ENCODE measurements around the gene PSMA3.

The PSMA3 gene

DNA sequence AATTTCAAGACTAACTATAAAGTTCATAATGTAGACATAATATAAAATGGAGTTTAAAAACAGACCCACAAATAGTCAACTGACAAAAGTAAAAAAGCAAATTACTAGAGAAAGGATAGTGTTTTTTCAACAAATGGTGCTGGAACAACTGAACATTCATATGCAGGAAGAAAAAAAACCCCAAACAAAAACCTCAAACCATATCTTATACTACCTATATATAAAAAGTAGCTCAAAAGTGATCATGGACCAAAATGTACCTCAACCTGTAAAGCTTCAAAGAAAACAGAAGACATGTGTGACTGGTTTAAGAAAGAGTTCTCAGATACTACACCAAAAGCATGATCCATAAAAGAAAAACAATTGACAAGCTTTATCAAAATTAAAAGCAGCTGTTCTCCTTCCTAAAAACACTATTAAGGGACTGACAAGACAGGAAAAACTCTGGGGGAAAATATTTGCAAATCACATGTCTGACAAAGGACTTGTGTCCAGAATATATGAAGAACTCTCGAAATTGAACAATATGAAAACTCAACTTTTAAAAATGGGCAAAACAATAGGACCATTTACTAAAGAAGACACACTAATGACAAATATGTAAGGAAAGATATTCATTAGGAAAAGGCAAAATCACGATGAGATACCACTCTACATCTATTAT lies 31.0 kb downstream of the PSMA3 start:
- Histone ChIP-seq H3K79me2 (ENCODE audit: insufficient read depth, low read depth) (peaks cover 8% of the 10 kb centered on the region; the same call in 1 of the 2 replicates), H3K36me3 (ENCODE audit: insufficient read depth) (no peaks in the 10 kb centered on the region), H4K20me1 (ENCODE audit: insufficient read depth) (0 out of 2 replicates have a peak, but pooled peaks cover 8% of the 10 kb centered on the region), H2AFZ (ENCODE audit: low read depth) (no peak overlapping the region), H3K4me3 (IDR thresholded peaks at IDR 0.05; ENCODE audit: insufficient read depth, low read depth, low read length) (no peak overlapping the region), H3K4me1 (ENCODE audit: low read depth, poor library complexity, severe bottlenecking) (peaks cover 8% of the 10 kb centered on the region), H3K27me3 (ENCODE audit: insufficient read depth, low read depth) (no peaks in the 10 kb centered on the region), H3K27ac (no peak overlapping the region; the same call in 1 of the 2 replicates), H3K9ac (no peak overlapping the region), H3K4me2 (no peak overlapping the region)
- TF ChIP-seq, protein P1, sequence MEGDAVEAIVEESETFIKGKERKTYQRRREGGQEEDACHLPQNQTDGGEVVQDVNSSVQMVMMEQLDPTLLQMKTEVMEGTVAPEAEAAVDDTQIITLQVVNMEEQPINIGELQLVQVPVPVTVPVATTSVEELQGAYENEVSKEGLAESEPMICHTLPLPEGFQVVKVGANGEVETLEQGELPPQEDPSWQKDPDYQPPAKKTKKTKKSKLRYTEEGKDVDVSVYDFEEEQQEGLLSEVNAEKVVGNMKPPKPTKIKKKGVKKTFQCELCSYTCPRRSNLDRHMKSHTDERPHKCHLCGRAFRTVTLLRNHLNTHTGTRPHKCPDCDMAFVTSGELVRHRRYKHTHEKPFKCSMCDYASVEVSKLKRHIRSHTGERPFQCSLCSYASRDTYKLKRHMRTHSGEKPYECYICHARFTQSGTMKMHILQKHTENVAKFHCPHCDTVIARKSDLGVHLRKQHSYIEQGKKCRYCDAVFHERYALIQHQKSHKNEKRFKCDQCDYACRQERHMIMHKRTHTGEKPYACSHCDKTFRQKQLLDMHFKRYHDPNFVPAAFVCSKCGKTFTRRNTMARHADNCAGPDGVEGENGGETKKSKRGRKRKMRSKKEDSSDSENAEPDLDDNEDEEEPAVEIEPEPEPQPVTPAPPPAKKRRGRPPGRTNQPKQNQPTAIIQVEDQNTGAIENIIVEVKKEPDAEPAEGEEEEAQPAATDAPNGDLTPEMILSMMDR (conservative IDR thresholded peaks at IDR 0.05; ENCODE audit: low read depth, low read length), result no peak

DNA sequence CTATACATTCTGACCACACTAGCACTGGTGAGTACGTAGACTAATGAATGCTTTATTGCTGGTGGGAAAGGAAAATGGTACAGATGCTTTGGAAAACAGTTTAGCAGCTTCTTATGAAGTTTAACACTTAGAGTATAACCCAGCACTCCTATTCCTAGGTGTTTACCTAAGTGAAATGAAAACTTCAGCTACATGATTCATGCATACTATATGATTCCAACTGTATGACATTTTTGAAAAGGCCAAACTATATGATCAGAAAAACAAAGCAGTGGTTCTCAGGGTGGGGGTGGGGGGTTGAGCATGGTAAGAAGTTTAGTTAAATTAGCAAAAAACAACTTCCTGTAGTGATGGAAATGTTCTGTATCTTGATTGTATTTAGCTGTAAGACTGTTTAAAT lies 31.6 kb downstream of the PSMA3 start:
- Histone ChIP-seq H3K27me3 (ENCODE audit: insufficient read depth, low read depth) (no peaks in the 10 kb centered on the region), H4K20me1 (ENCODE audit: insufficient read depth) (0 out of 2 replicates have a peak, but pooled peaks cover 8% of the 10 kb centered on the region), H3K4me1 (ENCODE audit: low read depth, poor library complexity, severe bottlenecking) (peaks cover 4% of the 10 kb centered on the region), H3K36me3 (ENCODE audit: insufficient read depth) (no peaks in the 10 kb centered on the region), H3K79me2 (ENCODE audit: insufficient read depth, low read depth) (peaks cover 8% of the 10 kb centered on the region; the same call in 1 of the 2 replicates), H3K9ac (no peak overlapping the region), H3K4me3 (IDR thresholded peaks at IDR 0.05; ENCODE audit: insufficient read depth, low read depth, low read length) (no peak overlapping the region), H3K27ac (no peak overlapping the region), H3K4me2 (no peak overlapping the region), H2AFZ (ENCODE audit: low read depth) (no peak overlapping the region)
- TF ChIP-seq, protein P1 (conservative IDR thresholded peaks at IDR 0.05; ENCODE audit: low read depth, low read length), result no peak

DNA sequence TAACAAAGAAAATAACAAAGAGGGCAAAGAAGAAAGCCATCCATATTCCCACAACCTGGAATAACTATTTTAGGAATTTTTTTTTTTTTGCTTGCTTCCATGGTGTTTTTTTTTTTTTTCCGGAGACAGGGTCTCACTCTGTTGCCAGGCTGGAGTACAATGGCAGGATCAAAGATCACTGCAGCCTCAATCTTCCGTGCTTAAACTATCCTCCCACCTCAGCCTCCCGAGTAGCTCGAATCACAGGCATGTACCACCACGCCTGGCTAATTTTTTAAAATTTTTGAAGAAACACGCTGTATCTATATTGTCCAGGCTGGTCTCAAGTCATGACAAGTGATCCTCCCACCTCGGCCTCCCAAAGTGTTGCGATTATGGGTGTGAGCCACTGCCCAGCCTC lies 33.5 kb downstream of the PSMA3 start:
- peaks cover 8% of the 10 kb centered on the region; the same call in 1 of the 2 replicates for H3K79me2 ChIP-seq (ENCODE audit: insufficient read depth, low read depth)
- H3K27me3 ChIP-seq (ENCODE audit: insufficient read depth, low read depth), result no peaks in the 10 kb centered on the region
- 0 out of 2 replicates have a peak, but pooled peaks cover 8% of the 10 kb centered on the region for H4K20me1 ChIP-seq (ENCODE audit: insufficient read depth)
- peaks cover 4% of the 10 kb centered on the region for H3K4me1 ChIP-seq (ENCODE audit: low read depth, poor library complexity, severe bottlenecking)
- no peak overlapping the region for H2AFZ ChIP-seq (ENCODE audit: low read depth)
- H3K4me2 ChIP-seq, result no peak overlapping the region
- no peak overlapping the region for H3K27ac ChIP-seq
- H3K4me3 ChIP-seq (IDR thresholded peaks at IDR 0.05; ENCODE audit: insufficient read depth, low read depth, low read length), result no peak overlapping the region
- no peak overlapping the region for H3K9ac ChIP-seq
- H3K36me3 ChIP-seq (ENCODE audit: insufficient read depth), result no peaks in the 10 kb centered on the region
- TF ChIP-seq, protein P1 (conservative IDR thresholded peaks at IDR 0.05; ENCODE audit: low read depth, low read length), result no peak

DNA sequence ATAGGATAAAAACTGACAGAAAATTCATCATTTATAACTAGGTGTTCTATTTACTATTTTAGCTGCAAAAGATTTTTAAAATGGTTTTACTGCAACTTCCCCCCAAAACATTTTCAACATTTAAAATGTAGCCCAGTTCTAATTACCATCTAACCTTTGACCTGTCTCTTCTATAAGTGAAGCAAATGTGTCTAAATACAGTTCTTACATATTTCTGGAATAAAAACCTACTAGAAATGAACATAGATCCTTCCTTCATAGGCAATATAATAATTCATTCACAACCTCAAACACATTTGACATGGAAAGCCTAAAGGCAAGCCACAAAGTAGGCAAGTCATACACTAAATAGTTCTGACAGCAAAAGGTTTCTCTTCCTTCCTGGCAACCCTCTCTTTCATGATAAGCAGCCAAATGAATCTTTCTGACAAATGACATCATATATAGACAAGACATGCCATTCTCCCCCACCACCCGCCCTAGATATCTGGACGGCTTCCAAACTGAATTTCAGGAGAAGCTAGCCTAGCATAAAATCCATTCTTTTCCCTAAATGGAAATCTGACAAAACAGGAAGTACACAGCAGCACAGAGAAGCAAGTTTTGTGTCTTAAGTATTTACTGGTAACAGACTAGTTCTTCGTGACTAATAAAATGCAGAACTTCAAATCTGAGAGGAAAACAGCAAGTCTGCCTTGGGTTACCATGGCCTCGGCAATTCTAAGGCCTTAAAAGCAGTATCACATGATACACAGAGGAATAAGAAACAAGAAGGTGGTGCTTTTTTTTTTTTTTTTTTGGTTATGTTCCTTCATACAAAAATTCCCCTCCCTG lies 36.5 kb downstream of the PSMA3 start:
- H3K4me1 ChIP-seq (ENCODE audit: low read depth, poor library complexity, severe bottlenecking), result peaks cover 4% of the 10 kb centered on the region
- H3K79me2 ChIP-seq (ENCODE audit: insufficient read depth, low read depth), result peaks cover 14% of the 10 kb centered on the region; the same call in 1 of the 2 replicates
- no peak overlapping the region for H2AFZ ChIP-seq (ENCODE audit: low read depth)
- no peak overlapping the region for H3K4me2 ChIP-seq
- H3K4me3 ChIP-seq (IDR thresholded peaks at IDR 0.05; ENCODE audit: insufficient read depth, low read depth, low read length), result no peak overlapping the region
- H4K20me1 ChIP-seq (ENCODE audit: insufficient read depth), result 0 out of 2 replicates have a peak, but pooled peaks cover 6% of the 10 kb centered on the region
- H3K9ac ChIP-seq, result no peak overlapping the region
- H3K36me3 ChIP-seq (ENCODE audit: insufficient read depth), result no peaks in the 10 kb centered on the region
- TF ChIP-seq, protein P1 (conservative IDR thresholded peaks at IDR 0.05; ENCODE audit: low read depth, low read length), result no peak
- H3K27ac ChIP-seq, result no peak overlapping the region
- no peaks in the 10 kb centered on the region for H3K27me3 ChIP-seq (ENCODE audit: insufficient read depth, low read depth)

All from KMS-11 (cell line).